Measurements from ENCODE around the gene PFDN1.

- no peak for TF ChIP-seq CTCF (conservative IDR thresholded peaks at IDR 0.05; ENCODE audit: low read depth, low read length)
- TF ChIP-seq EZH2phosphoT487 (IDR thresholded peaks at IDR 0.05; ENCODE audit: borderline replicate concordance, low read length), result no peak
Observed at GRCh38 chr5:140287801-140288521, 14.9 kb downstream of the PFDN1 start.
